D721Med (cell line): ENCODE data around the gene PCYT1A.
"Not testable (repeated sequence)": the region's sequence is repeated elsewhere in the genome, so short reads cannot be mapped to it uniquely, and the experiment has no call there.

Source experiments
- DNase-seq: peaks from one replicate; pipeline ENCODE4 v3.0.0; 2011; ENCODE audit warnings: low spot score; ENCODE audit not compliant: insufficient read length
- FAIRE-seq: peaks from 2 replicates; lab custom pipeline; 2011; peaks lifted over from hg19 to GRCh38; lab: Jason Lieb, UNC
- CTCF ChIP-seq: IDR thresholded peaks from 2 replicates; pipeline ENCODE4 v1.5.1; 2012; ENCODE audit warnings: mild to moderate bottlenecking, control low read depth; ENCODE audit not compliant: insufficient read depth; ENCODE audit errors: missing control alignments

Gene PCYT1A

GRCh38 chr3:196314597-196314996, 27.1 kb upstream of the PCYT1A start:
- TF ChIP-seq CTCF = no peak
- DNase-seq = no peak
- FAIRE-seq = no peak

GRCh38 chr3:196314086-196314485, 26.6 kb upstream of the PCYT1A start:
- not testable (repeated sequence) for FAIRE-seq, DNase-seq

GRCh38 chr3:196302960-196303359, 15.4 kb upstream of the PCYT1A start:
- DNase-seq, FAIRE-seq: not testable (repeated sequence)

GRCh38 chr3:196302551-196302950, 15.0 kb upstream of the PCYT1A start:
- DNase-seq, FAIRE-seq: not testable (repeated sequence)

- no peak for TF ChIP-seq CTCF
- FAIRE-seq = no peak
These were observed 11.0 kb upstream of the PCYT1A start for GRCh38 chr3:196298521-196298920.

GRCh38 chr3:196292286-196292923, 4.9 kb upstream of the PCYT1A start:
- FAIRE-seq (no peak), DNase-seq (no peak)
- no peak for TF ChIP-seq CTCF

More at GRCh38 chr3:196298521-196298920, 11.0 kb upstream of the PCYT1A start:
- DNase-seq = no peak

- DNase-seq (peak; percentile 48), FAIRE-seq (no peak)
- no peak for TF ChIP-seq CTCF
These were observed 575 bp upstream of the PCYT1A start for GRCh38 chr3:196288141-196288460.

GRCh38 chr3:196287090-196287439, 461 bp downstream of the PCYT1A start:
- FAIRE-seq (no peak), DNase-seq (no peak)
- TF ChIP-seq CTCF = no peak

GRCh38 chr3:196284396-196284795, 3.1 kb downstream of the PCYT1A start:
- DNase-seq (no peak), FAIRE-seq (no peak)
- no peak for TF ChIP-seq CTCF
